H9 (cell line): ENCODE results near the gene METTL23. TPM values are rescaled to one million over a fixed set of nuclear protein-coding genes. Genes with fewer than 3 reads are reported as not detected.

ENCODE experiments used
- DNase-seq: peaks from one replicate; pipeline ENCODE4 v3.0.0-alpha.2; 2017
- H2AFZ ChIP-seq: one replicate; pipeline ENCODE4 v1.6.1; 2013; ENCODE audit warnings: mild to moderate bottlenecking, low read length, control low read depth, moderate library complexity
- H2AK5ac ChIP-seq: 2 replicates; pipeline ENCODE4 v1.6.1; 2013; ENCODE audit warnings: low read length, control low read depth, mixed read lengths; ENCODE audit not compliant: insufficient read length
- H2BK120ac ChIP-seq: one replicate; pipeline ENCODE4 v1.6.1; 2013; ENCODE audit warnings: low read depth, mild to moderate bottlenecking, low read length, control low read depth, inconsistent platforms; ENCODE audit not compliant: poor library complexity, severe bottlenecking
- H2BK12ac ChIP-seq: 2 replicates; pipeline ENCODE4 v1.6.1; 2013; ENCODE audit warnings: low read length, control low read depth, mixed read lengths, low read depth; ENCODE audit not compliant: insufficient read length
- H2BK15ac ChIP-seq: 2 replicates; pipeline ENCODE4 v1.6.1; 2013; ENCODE audit warnings: low read depth, low read length, control low read depth
- H2BK20ac ChIP-seq: one replicate; pipeline ENCODE4 v1.6.1; 2013; ENCODE audit warnings: low read depth, mild to moderate bottlenecking, low read length, control low read depth, inconsistent platforms; ENCODE audit not compliant: poor library complexity, severe bottlenecking
- H2BK5ac ChIP-seq: 2 replicates; pipeline ENCODE4 v1.6.1; 2013; ENCODE audit warnings: low read length, control low read depth, mixed read lengths; ENCODE audit not compliant: insufficient read length
- H3K14ac ChIP-seq: 2 replicates; pipeline ENCODE4 v1.6.1; 2013; ENCODE audit warnings: low read length, control low read depth; ENCODE audit not compliant: insufficient read depth
- H3K18ac ChIP-seq: 2 replicates; pipeline ENCODE4 v1.6.1; 2013; ENCODE audit warnings: low read depth, mild to moderate bottlenecking, mixed read lengths, low read length, control low read depth; ENCODE audit not compliant: insufficient read length
- H3K23ac ChIP-seq: 2 replicates; pipeline ENCODE4 v1.6.1; 2013; ENCODE audit warnings: low read length, control low read depth, mixed read lengths, low read depth; ENCODE audit not compliant: insufficient read length
- H3K23me2 ChIP-seq: 2 replicates; pipeline ENCODE4 v1.6.1; 2013; ENCODE audit warnings: low read depth, mild to moderate bottlenecking, mixed read lengths, low read length, control low read depth; ENCODE audit not compliant: insufficient read length, poor library complexity, severe bottlenecking
- H3K27ac ChIP-seq: 2 replicates; pipeline ENCODE4 v1.5.1; 2013; ENCODE audit warnings: low read length, control low read depth, mixed read lengths, low read depth; ENCODE audit not compliant: insufficient read length
- H3K27me3 ChIP-seq: 2 replicates; pipeline ENCODE4 v1.6.1; 2013; ENCODE audit warnings: low read length, control low read depth, inconsistent platforms; ENCODE audit not compliant: insufficient read depth
- H3K4ac ChIP-seq: 2 replicates; pipeline ENCODE4 v1.6.1; 2013; ENCODE audit warnings: low read depth, mild to moderate bottlenecking, control low read depth, inconsistent platforms, low read length, moderate library complexity
- H3K4me1 ChIP-seq: 2 replicates; pipeline ENCODE4 v1.6.1; 2013; ENCODE audit warnings: low read length, control low read depth, inconsistent platforms; ENCODE audit not compliant: insufficient read depth
- H3K4me2 ChIP-seq: 2 replicates; pipeline ENCODE4 v1.6.1; 2013; ENCODE audit warnings: low read length, control low read depth, mixed read lengths; ENCODE audit not compliant: insufficient read length, insufficient read depth
- H3K56ac ChIP-seq: 2 replicates; pipeline ENCODE4 v1.6.1; 2013; ENCODE audit warnings: low read depth, mild to moderate bottlenecking, mixed read lengths, low read length, control low read depth; ENCODE audit not compliant: insufficient read length
- H3K79me1 ChIP-seq: 2 replicates; pipeline ENCODE4 v1.6.1; 2013; ENCODE audit warnings: low read depth, mild to moderate bottlenecking, moderate library complexity, low read length, control low read depth, inconsistent platforms; ENCODE audit not compliant: insufficient read depth, poor library complexity, severe bottlenecking
- H3K79me2 ChIP-seq: 2 replicates; pipeline ENCODE4 v1.6.1; 2013; ENCODE audit warnings: low read length, control low read depth, inconsistent platforms; ENCODE audit not compliant: insufficient read depth
- H3K9ac ChIP-seq: 2 replicates; pipeline ENCODE4 v1.6.1; 2013; ENCODE audit warnings: low read length, control low read depth, mixed read lengths; ENCODE audit not compliant: insufficient read length; ENCODE audit errors: extremely low read depth
- H3K9me3 ChIP-seq: one replicate; pipeline ENCODE4 v1.6.1; 2013; ENCODE audit warnings: low read depth, low read length, inconsistent platforms; ENCODE audit not compliant: control insufficient read depth
- H3T11ph ChIP-seq: one replicate; pipeline ENCODE4 v1.6.1; 2013; ENCODE audit warnings: mild to moderate bottlenecking, low read length, control low read depth, inconsistent platforms
- H4K20me1 ChIP-seq: one replicate; pipeline ENCODE4 v1.6.1; 2013; ENCODE audit not compliant: control insufficient read depth, insufficient read length, insufficient read depth
- H4K5ac ChIP-seq: 2 replicates; pipeline ENCODE4 v1.6.1; 2013; ENCODE audit warnings: low read depth, mild to moderate bottlenecking, mixed read lengths, low read length, control low read depth; ENCODE audit not compliant: insufficient read length
- H4K8ac ChIP-seq: replicated peaks from 2 replicates; pipeline ENCODE4 v1.6.1; 2013; ENCODE audit warnings: low read length, control low read depth, mixed read lengths, low read depth; ENCODE audit not compliant: insufficient read length
- H4K91ac ChIP-seq: 2 replicates; pipeline ENCODE4 v1.6.1; 2013; ENCODE audit warnings: low read depth, mild to moderate bottlenecking, moderate library complexity, mixed read lengths, low read length, control low read depth; ENCODE audit not compliant: insufficient read length
- H3K27ac Mint-ChIP-seq, 3 experiments: 2 replicates in 2 of 3; 3 replicates in 1 of 3; pipeline ENCODE4 v1.8.0; 2020 to 2021; ENCODE audit warnings: mixed read lengths in 3 of 3, mild to moderate bottlenecking in 1 of 3, moderate library complexity in 1 of 3
- H3K27me3 Mint-ChIP-seq: 2 replicates; pipeline ENCODE4 v1.8.0; 2021; ENCODE audit warnings: low read depth, mild to moderate bottlenecking, moderate library complexity, mixed read lengths
- H3K36me3 Mint-ChIP-seq, 3 experiments: 2 replicates in 2 of 3; 3 replicates in 1 of 3; pipeline ENCODE4 v1.8.0; 2020 to 2021; ENCODE audit warnings: low read depth in 3 of 3, mixed read lengths in 3 of 3; ENCODE audit not compliant: insufficient read depth in 1 of 3
- H3K4me1 Mint-ChIP-seq, 2 experiments: 2 replicates each; pipeline ENCODE4 v1.8.0; 2020; ENCODE audit warnings: mixed read lengths in 2 of 2
- H3K4me3 Mint-ChIP-seq, 2 experiments: 2 replicates in 1 of 2; 3 replicates in 1 of 2; pipeline ENCODE4 v1.8.0; 2020 to 2021; ENCODE audit warnings: mild to moderate bottlenecking in 2 of 2, mixed read lengths in 2 of 2, moderate library complexity in 1 of 2
- H3K9me3 Mint-ChIP-seq, 2 experiments: 2 replicates in 1 of 2; 3 replicates in 1 of 2; pipeline ENCODE4 v1.8.0; 2020; ENCODE audit warnings: mild to moderate bottlenecking in 2 of 2, mixed read lengths in 2 of 2, moderate library complexity in 1 of 2
- CTCF ChIP-seq: fragments of 200-600 bp; sonication (generic); conservative IDR thresholded peaks from 3 replicates; pipeline ENCODE4 v1.8.0; 2021; ENCODE audit warnings: antibody characterized with exemption, mild to moderate bottlenecking
- total RNA-seq: library from RNA; stranded (reverse); gene quantifications from 2 replicates; pipeline ENCODE4 v1.2.1, GENCODE V29; 2021

METTL23 gene
- total RNA-seq, 1 experiment from 2014 or later = 29.9 TPM

- no peaks in the 10 kb centered on the region for H3K79me2 ChIP-seq
- no peaks in the 10 kb centered on the region for H3K9me3 ChIP-seq
- no peak overlapping the region for H3K4me3 Mint-ChIP-seq
- no peaks in the 10 kb centered on the region for H3K27me3 ChIP-seq
- H2BK120ac ChIP-seq = no peak overlapping the region
- no peak overlapping the region for H4K8ac ChIP-seq
- no peak overlapping the region for H3K4me2 ChIP-seq
- H2AFZ ChIP-seq = no peak overlapping the region
- H3K4me1 Mint-ChIP-seq = peaks cover 12% of the 10 kb centered on the region in 2 experiments
- H4K20me1 ChIP-seq = no peaks in the 10 kb centered on the region
- H3K9ac ChIP-seq = no peak overlapping the region
- H3K4me1 ChIP-seq = no peaks in the 10 kb centered on the region
- H3K18ac ChIP-seq = no peak overlapping the region
- H3K27ac ChIP-seq = no peak overlapping the region
- H3K4ac ChIP-seq = no peak overlapping the region
- no peaks in the 10 kb centered on the region for H3K79me1 ChIP-seq
- H4K5ac ChIP-seq = no peak overlapping the region
- no peak overlapping the region for H3T11ph ChIP-seq
- no peak overlapping the region for H3K27ac Mint-ChIP-seq
- no peaks in the 10 kb centered on the region; a peak in 1 of 5 replicates for H3K9me3 Mint-ChIP-seq
- no peak for DNase-seq
- H3K36me3 Mint-ChIP-seq = peaks cover 23 to 50% (median 39%) of the 10 kb centered on the region in 3 experiments
- H2BK20ac ChIP-seq = no peak overlapping the region
- no peak overlapping the region for H2AK5ac ChIP-seq
- no peaks in the 10 kb centered on the region for H3K27me3 Mint-ChIP-seq
- no peak overlapping the region for H2BK12ac ChIP-seq
- no peak overlapping the region for H2BK5ac ChIP-seq
- H3K14ac ChIP-seq = no peak overlapping the region
- H3K23ac ChIP-seq = no peak overlapping the region
- H2BK15ac ChIP-seq = no peak overlapping the region
- TF ChIP-seq CTCF = no peak
- no peaks in the 10 kb centered on the region for H3K23me2 ChIP-seq
- no peak overlapping the region for H4K91ac ChIP-seq
- H3K56ac ChIP-seq = no peak overlapping the region
These were observed 16.3 kb downstream of the METTL23 start for GRCh38 chr17:76742958-76743357.
